Parathyroid adenoma (tissue), 2 donors: ENCODE measurements around the gene CFAP299.

ENCODE experiments used
- H2AFZ ChIP-seq: fragments of 300-600 bp; sonication (generic); one replicate; pipeline ENCODE4 v1.7.0; 2017; ENCODE audit warnings: antibody characterized with exemption, mild to moderate bottlenecking
- H3K27ac ChIP-seq: fragments of 300-600 bp; sonication (generic); one replicate; pipeline ENCODE4 v1.7.0; 2017
- H3K27me3 ChIP-seq: fragments of 300-600 bp; sonication (generic); one replicate; pipeline ENCODE4 v1.7.0; 2017; ENCODE audit warnings: low read length; ENCODE audit not compliant: control insufficient read depth, insufficient read depth
- H3K36me3 ChIP-seq: fragments of 300-600 bp; sonication (generic); one replicate; pipeline ENCODE4 v1.7.0; 2017; ENCODE audit warnings: low read length; ENCODE audit not compliant: control insufficient read depth, insufficient read depth
- H3K4me1 ChIP-seq: fragments of 300-600 bp; sonication (generic); one replicate; pipeline ENCODE4 v1.7.0; 2017; ENCODE audit warnings: control low read depth
- H3K4me2 ChIP-seq: fragments of 300-600 bp; sonication (generic); one replicate; pipeline ENCODE4 v1.7.0; 2017; ENCODE audit warnings: low read length
- H3K4me3 ChIP-seq: fragments of 300-600 bp; sonication (generic); one replicate; pipeline ENCODE4 v1.7.0; 2017; ENCODE audit warnings: low read depth, low read length
- H3K79me2 ChIP-seq: fragments of 300-600 bp; sonication (generic); one replicate; pipeline ENCODE4 v1.7.0; 2017; ENCODE audit warnings: control low read depth
- H3K9ac ChIP-seq: fragments of 300-600 bp; sonication (generic); one replicate; pipeline ENCODE4 v1.7.0; 2017; ENCODE audit warnings: mild to moderate bottlenecking
- H3K9me3 ChIP-seq: fragments of 300-600 bp; sonication (generic); one replicate; pipeline ENCODE4 v1.7.0; 2017; ENCODE audit warnings: low read length; ENCODE audit not compliant: control insufficient read depth
- TF ChIP-seq, protein P1 (sequence below): fragments of 300-600 bp; sonication (generic); IDR thresholded peaks from one replicate; pipeline ENCODE4 v1.7.0; 2017; ENCODE audit warnings: antibody characterized with exemption, mild to moderate bottlenecking
- donor health status: primary hyperparathyroidism.

The CFAP299 gene

DNA sequence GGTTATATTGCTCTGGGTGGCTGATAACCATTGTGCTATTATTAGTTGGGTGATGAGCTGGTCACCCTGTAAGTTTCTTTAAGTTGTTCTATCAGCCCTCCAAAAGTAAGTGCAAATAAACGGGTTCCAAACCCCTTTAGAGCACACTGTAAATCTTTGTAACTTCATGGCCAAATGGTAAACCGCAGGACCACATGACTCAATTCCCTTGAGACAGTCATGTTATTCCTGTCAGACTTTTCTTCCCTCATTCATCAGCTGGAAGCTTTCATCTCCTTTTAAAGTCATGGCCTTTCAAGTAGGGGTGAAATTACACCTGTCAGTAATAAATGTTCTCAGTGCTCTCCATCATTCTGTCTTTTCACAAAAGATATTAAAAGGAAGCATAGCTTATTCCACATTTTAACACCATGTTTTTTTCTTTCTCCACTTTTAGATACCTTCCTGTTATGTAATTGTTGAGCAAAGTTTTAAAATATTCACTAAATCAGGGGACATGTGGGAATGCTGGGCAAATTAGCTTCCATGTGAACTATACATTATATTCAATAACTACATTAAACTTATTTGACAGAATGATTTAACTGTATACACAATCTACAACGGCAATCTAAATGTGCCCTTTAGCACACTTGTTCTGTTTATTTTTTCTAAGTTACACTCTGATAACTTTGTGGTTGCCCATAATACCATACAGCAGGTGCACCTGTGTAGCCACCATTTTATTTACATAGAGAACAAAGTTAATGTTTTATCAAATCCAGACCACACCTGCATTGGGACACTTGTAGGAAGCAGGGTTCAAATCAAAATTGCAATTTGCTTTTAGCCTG is 275.5 kb downstream of the CFAP299 start:
- H3K79me2 ChIP-seq: no peaks in the 10 kb centered on the region
- H3K4me1 ChIP-seq: no peaks in the 10 kb centered on the region
- no peaks in the 10 kb centered on the region for H3K9me3 ChIP-seq
- no peak overlapping the region for H3K4me2 ChIP-seq
- TF ChIP-seq, protein P1, sequence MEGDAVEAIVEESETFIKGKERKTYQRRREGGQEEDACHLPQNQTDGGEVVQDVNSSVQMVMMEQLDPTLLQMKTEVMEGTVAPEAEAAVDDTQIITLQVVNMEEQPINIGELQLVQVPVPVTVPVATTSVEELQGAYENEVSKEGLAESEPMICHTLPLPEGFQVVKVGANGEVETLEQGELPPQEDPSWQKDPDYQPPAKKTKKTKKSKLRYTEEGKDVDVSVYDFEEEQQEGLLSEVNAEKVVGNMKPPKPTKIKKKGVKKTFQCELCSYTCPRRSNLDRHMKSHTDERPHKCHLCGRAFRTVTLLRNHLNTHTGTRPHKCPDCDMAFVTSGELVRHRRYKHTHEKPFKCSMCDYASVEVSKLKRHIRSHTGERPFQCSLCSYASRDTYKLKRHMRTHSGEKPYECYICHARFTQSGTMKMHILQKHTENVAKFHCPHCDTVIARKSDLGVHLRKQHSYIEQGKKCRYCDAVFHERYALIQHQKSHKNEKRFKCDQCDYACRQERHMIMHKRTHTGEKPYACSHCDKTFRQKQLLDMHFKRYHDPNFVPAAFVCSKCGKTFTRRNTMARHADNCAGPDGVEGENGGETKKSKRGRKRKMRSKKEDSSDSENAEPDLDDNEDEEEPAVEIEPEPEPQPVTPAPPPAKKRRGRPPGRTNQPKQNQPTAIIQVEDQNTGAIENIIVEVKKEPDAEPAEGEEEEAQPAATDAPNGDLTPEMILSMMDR: no peak
- H3K27ac ChIP-seq: no peak overlapping the region
- H3K36me3 ChIP-seq: no peaks in the 10 kb centered on the region
- no peak overlapping the region for H2AFZ ChIP-seq
- no peak overlapping the region for H3K4me3 ChIP-seq
- H3K27me3 ChIP-seq: no peaks in the 10 kb centered on the region
- no peak overlapping the region for H3K9ac ChIP-seq

DNA sequence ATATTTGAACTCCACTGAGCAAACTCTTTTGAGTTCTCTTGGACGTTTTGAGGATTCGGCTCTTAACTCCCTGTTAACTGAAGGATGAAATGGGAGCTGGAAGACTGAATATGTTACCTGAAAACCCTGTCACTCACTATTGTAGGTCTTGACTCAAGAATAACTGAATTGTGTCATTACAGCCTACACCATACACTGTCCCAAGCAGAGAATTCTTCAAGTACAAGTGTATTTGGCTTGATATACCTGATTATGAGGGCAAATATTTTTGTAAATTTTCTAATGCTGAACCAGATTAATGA is 276.1 kb downstream of the CFAP299 start:
- no peaks in the 10 kb centered on the region for H3K79me2 ChIP-seq
- no peak overlapping the region for H3K4me3 ChIP-seq
- TF ChIP-seq, protein P1: no peak
- H3K9ac ChIP-seq: no peak overlapping the region
- H3K27ac ChIP-seq: no peak overlapping the region
- H3K4me1 ChIP-seq: no peaks in the 10 kb centered on the region
- no peak overlapping the region for H2AFZ ChIP-seq
- H3K36me3 ChIP-seq: no peaks in the 10 kb centered on the region
- H3K4me2 ChIP-seq: no peak overlapping the region
- H3K9me3 ChIP-seq: no peaks in the 10 kb centered on the region
- no peaks in the 10 kb centered on the region for H3K27me3 ChIP-seq

DNA sequence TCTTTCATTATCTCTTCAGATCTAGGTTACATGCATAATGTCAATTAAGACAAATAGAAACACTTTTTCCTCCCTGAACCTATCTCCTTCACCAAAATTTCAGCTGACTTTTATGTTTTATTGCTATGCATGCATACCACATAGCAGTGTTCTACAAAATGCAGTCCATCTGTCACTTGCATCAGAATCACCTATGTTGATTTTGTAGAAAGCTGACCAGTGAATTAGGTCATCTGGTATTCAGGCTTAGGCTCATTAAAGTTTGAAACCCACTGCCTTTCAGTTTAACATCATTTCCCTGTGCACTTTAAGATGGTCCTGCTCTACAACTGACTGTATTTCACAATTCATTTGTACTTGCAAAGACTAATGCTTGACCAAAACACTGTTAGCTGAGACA is 277.9 kb downstream of the CFAP299 start:
- no peaks in the 10 kb centered on the region for H3K4me1 ChIP-seq
- no peak overlapping the region for H3K4me2 ChIP-seq
- H3K4me3 ChIP-seq: no peak overlapping the region
- H3K27me3 ChIP-seq: no peaks in the 10 kb centered on the region
- H3K9ac ChIP-seq: no peak overlapping the region
- no peak overlapping the region for H3K27ac ChIP-seq
- TF ChIP-seq, protein P1: no peak
- no peaks in the 10 kb centered on the region for H3K9me3 ChIP-seq
- H3K36me3 ChIP-seq: no peaks in the 10 kb centered on the region
- no peak overlapping the region for H2AFZ ChIP-seq
- no peaks in the 10 kb centered on the region for H3K79me2 ChIP-seq

GRCh38 chr4:80614319-80614718 is 278.8 kb downstream of the CFAP299 start:
- no peak overlapping the region for H3K4me3 ChIP-seq
- H2AFZ ChIP-seq: no peak overlapping the region
- no peaks in the 10 kb centered on the region for H3K9me3 ChIP-seq
- H3K9ac ChIP-seq: no peak overlapping the region
- no peak overlapping the region for H3K4me2 ChIP-seq
- H3K79me2 ChIP-seq: no peaks in the 10 kb centered on the region
- H3K27ac ChIP-seq: no peak overlapping the region
- TF ChIP-seq, protein P1: no peak
- H3K27me3 ChIP-seq: no peaks in the 10 kb centered on the region
- no peaks in the 10 kb centered on the region for H3K4me1 ChIP-seq
- no peaks in the 10 kb centered on the region for H3K36me3 ChIP-seq

DNA sequence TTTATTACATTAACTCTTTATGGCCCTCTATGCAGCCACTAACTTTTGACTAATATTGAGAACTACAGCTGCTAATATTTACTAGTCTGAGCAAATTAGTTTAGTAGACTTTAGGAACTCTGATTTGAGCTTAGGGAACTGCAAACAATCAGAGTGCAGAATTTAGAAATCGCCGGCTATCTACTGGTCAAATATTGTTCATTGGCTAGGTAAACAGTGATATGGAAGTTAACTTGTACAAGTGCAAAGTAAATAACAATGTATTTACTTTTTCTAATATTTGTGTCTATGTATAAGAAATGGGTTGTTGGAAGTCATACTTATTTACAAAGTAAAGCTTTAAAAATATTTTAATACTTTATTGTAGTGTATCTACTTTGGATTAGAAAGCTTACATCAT is 279.6 kb downstream of the CFAP299 start:
- Histone ChIP-seq H3K4me3 (no peak overlapping the region), H2AFZ (no peak overlapping the region), H3K9me3 (no peaks in the 10 kb centered on the region), H3K4me1 (no peaks in the 10 kb centered on the region), H3K4me2 (no peak overlapping the region), H3K9ac (no peak overlapping the region), H3K27me3 (no peaks in the 10 kb centered on the region), H3K27ac (no peak overlapping the region), H3K36me3 (no peaks in the 10 kb centered on the region), H3K79me2 (no peaks in the 10 kb centered on the region)
- TF ChIP-seq, protein P1: no peak
